ENCODE data around the gene ZDHHC6. TPM values are rescaled to one million over a fixed set of nuclear protein-coding genes. Genes with fewer than 3 reads are reported as not detected.

Gene ZDHHC6
- total and polyA plus RNA-seq, 4 experiments from 2014 or later: 39.3 to 61.2 (median 54.3) TPM

DNA sequence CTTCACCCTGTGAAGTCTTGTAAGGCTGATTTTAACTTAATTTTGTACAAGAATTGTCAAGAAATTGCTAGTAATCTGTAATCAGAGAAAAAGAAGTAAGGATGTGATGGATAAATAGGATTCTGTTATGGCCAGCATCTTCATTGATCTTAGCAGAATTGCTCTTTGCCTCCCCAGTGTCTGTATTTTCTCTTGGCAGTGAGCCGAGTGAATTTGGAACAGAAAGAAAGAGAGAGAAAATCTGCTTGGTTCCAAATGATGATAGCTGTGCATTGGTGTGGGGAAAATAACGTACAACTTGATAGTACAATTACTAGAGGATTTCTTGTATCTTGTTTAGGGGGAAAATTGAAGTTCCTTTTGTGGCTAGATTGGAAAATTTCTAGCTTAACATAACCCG is 34.9 kb upstream of the ZDHHC6 start:
- Mint-ChIP-seq H3K4me1 (peaks cover 4 to 8% (median 6%) of the 10 kb centered on the region in 4 donors), H3K27ac (no peak overlapping the region), H3K27me3 (no peaks in the 10 kb centered on the region), H3K36me3 (peaks cover 2 to 13% of the 10 kb centered on the region in 2 donors), H3K4me3 (no peak overlapping the region), H3K9me3 (no peaks in the 10 kb centered on the region)
- ChIA-PET POLR2A (ENCODE audit: partially characterized antibody) (no interaction called here), CTCF (ENCODE audit: partially characterized antibody) (interaction anchor here (2.3 kb wide), 1 partner anchor 10 kb away, joined by 18 read pairs; no protein-coding TSS in a partner anchor)
- H3K27me3 ChIP-seq (ENCODE audit: insufficient read depth, low read length): no peaks in the 10 kb centered on the region
- no peaks in the 10 kb centered on the region for H3K36me3 ChIP-seq (ENCODE audit: insufficient read depth, low read length)
- intact Hi-C loops (cut with micrococcal nuclease): no loop called here
- no peak for DNase-seq
- no peaks in the 10 kb centered on the region for H3K4me1 ChIP-seq (ENCODE audit: insufficient read depth, low read length)
- no peak overlapping the region for H3K4me3 ChIP-seq (ENCODE audit: low read length in 2 of 2)
- no peak overlapping the region for H3K27ac ChIP-seq (ENCODE audit: low read depth, low read length)
- H3K9me3 ChIP-seq (ENCODE audit: control insufficient read depth in 1 of 2, low read length in 2 of 2): no peaks in the 10 kb centered on the region

DNA sequence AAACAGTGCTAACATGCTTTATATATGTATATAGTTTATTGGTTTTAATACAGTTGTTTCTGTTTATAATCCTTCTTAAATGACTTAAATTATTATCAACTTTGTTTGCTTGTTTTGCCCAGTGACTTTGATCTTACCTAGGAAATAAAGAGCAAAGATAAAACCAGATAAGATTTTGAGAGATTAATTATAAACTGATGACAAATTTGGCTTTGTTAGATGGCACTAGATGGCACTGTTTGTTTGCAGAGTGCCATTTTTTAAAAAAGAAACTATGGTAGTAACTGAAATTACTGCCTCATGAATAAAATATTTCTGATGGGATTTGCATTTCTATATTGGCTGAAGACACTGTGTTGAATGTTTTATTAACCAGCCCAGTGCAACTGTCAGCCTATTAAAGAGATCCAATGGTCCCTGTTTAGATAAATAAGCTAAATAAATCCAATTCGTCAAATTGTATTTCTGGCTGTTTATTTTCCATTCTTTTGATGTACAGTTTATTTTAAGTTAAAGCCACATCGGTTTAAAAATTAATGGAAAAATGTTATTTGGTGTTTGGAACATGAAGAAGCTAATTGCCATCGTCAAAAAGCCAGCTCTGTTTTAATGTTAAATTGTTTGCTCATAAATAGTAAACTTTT is 29.0 kb upstream of the ZDHHC6 start:
- ChIA-PET POLR2A (ENCODE audit: partially characterized antibody) (no interaction called here), CTCF (ENCODE audit: partially characterized antibody) (interaction anchor here (1.2 to 2.6 kb wide), 5 partner anchors 11 to 1087 kb away, joined by 3 to 9 read pairs (median 5); no protein-coding TSS in a partner anchor)
- Mint-ChIP-seq H3K4me3 (no peak overlapping the region), H3K27me3 (no peaks in the 10 kb centered on the region), H3K36me3 (peaks cover 3 to 7% of the 10 kb centered on the region in 2 donors), H3K27ac (peak overlapping the region in 3 of 7 donors; percentile 11 to 43 (median 29)), H3K9me3 (no peaks in the 10 kb centered on the region), H3K4me1 (peaks cover 11 to 20% (median 14%) of the 10 kb centered on the region in 4 donors)
- H3K27me3 ChIP-seq (ENCODE audit: insufficient read depth, low read length): no peaks in the 10 kb centered on the region
- H3K9me3 ChIP-seq (ENCODE audit: control insufficient read depth in 1 of 2, low read length in 2 of 2): no peaks in the 10 kb centered on the region
- peak in 2 of 5 donors; percentile 3 to 9 for DNase-seq
- intact Hi-C loops (cut with micrococcal nuclease): no loop called here
- H3K4me3 ChIP-seq (ENCODE audit: low read length in 2 of 2): no peak overlapping the region
- no peaks in the 10 kb centered on the region for H3K4me1 ChIP-seq (ENCODE audit: insufficient read depth, low read length)
- H3K27ac ChIP-seq (ENCODE audit: low read depth, low read length): no peak overlapping the region
- H3K36me3 ChIP-seq (ENCODE audit: insufficient read depth, low read length): no peaks in the 10 kb centered on the region

DNA sequence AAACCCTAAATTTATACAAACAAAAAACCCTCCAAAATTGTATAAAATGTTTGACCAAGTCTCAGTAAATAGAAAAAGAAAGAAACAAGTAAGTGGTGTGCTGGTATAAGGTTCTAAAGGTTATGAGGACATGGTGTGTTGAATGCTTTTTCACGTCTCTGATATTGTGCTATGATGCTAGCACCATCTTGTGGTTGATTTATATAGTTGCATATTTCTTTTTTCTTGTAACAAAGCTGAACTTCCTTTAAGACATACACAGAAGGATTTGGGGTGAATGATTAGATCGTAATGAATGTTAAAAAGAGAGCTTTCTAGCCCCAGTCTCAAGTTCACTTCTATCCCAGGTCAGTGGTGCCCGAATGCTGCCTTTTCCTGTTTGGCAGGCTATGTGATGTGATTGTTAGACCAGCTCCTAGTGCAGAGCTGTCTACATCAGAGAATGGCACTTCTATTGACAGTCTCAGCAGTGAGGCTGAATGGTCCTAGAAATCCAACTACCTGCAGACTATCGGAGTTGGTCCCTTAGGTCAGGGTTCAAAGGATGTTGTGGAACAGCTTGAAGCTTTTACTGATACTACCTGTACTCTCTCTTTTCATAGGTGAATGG is 25.3 kb upstream of the ZDHHC6 start:
- ChIA-PET POLR2A (ENCODE audit: partially characterized antibody) (interaction anchor here (0.6 to 0.8 kb wide), 4 partner anchors 25 to 1210 kb away, joined by 3 to 4 read pairs (median 4); partner anchors contain the start of genes VTI1A and ZDHHC6), CTCF (ENCODE audit: partially characterized antibody) (interaction anchor here (0.7 to 3.1 kb wide), 33 partner anchors 8 to 913 kb away, joined by 3 to 20 read pairs (median 4); partner anchors contain the start of genes ACSL5 and GPAM)
- Histone ChIP-seq H3K4me1 (ENCODE audit: insufficient read depth, low read length) (no peaks in the 10 kb centered on the region), H3K27me3 (ENCODE audit: insufficient read depth, low read length) (no peaks in the 10 kb centered on the region), H3K9me3 (ENCODE audit: control insufficient read depth in 1 of 2, low read length in 2 of 2) (no peaks in the 10 kb centered on the region), H3K4me3 (ENCODE audit: low read length in 2 of 2) (no peak overlapping the region), H3K27ac (ENCODE audit: low read depth, low read length) (no peak overlapping the region), H3K36me3 (ENCODE audit: insufficient read depth, low read length) (peaks cover 6% of the 10 kb centered on the region)
- Mint-ChIP-seq H3K27ac (peak overlapping the region in 5 of 7 donors; percentile 1 to 77 (median 9)), H3K27me3 (no peaks in the 10 kb centered on the region), H3K36me3 (peaks cover 7 to 12% of the 10 kb centered on the region in 2 donors), H3K9me3 (no peaks in the 10 kb centered on the region), H3K4me3 (no peak overlapping the region), H3K4me1 (peaks cover 12 to 15% (median 13%) of the 10 kb centered on the region in 4 donors)
- peak in 4 of 5 donors; percentile 28 to 41 (median 34) for DNase-seq
- intact Hi-C loops (cut with micrococcal nuclease): loop anchor here (1.0 kb wide), 1 partner anchor 913 kb away; no protein-coding TSS in a partner anchor

DNA sequence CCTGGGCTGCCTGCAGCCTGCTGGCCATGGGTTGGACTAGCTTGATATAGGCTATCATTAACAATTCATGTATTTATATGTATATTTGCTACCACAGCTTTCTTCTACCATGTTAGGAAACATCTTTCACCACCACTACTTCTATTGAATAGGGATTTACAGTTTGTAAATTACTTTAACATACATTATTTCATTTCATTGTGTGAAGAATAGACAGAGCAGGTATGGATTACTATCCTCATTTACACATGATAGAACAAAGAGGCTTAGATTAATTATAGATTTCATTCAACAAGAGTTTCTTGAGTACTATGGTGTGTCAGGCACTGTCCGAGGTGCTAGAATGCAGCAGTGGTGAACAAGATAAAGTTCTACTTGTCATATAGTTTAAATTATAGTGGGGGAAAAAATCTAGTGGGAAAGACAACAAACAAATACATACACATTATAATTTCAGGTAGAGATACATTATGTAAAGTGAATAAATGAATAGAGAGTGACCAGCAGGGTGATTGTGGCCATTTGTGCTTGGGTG is 20.9 kb upstream of the ZDHHC6 start:
- Histone ChIP-seq H3K36me3 (ENCODE audit: insufficient read depth, low read length) (peaks cover 31% of the 10 kb centered on the region), H3K27ac (ENCODE audit: low read depth, low read length) (no peak overlapping the region), H3K27me3 (ENCODE audit: insufficient read depth, low read length) (no peaks in the 10 kb centered on the region), H3K4me1 (ENCODE audit: insufficient read depth, low read length) (no peaks in the 10 kb centered on the region), H3K4me3 (ENCODE audit: low read length in 2 of 2) (no peak overlapping the region), H3K9me3 (ENCODE audit: control insufficient read depth in 1 of 2, low read length in 2 of 2) (no peaks in the 10 kb centered on the region)
- peak overlapping the region in 1 of 7 donors; percentile 7 for H3K27ac Mint-ChIP-seq
- H3K4me3 Mint-ChIP-seq: no peak overlapping the region
- intact Hi-C loops (cut with micrococcal nuclease): no loop called here
- no peak for DNase-seq
- POLR2A ChIA-PET (ENCODE audit: partially characterized antibody): interaction anchor here (1.2 kb wide), 1 partner anchor 21 kb away, joined by 3 read pairs; the partner anchor contains the start of genes VTI1A and ZDHHC6
- H3K4me1 Mint-ChIP-seq: peaks cover 5 to 14% (median 7%) of the 10 kb centered on the region in 4 donors
- H3K27me3 Mint-ChIP-seq: no peaks in the 10 kb centered on the region
- CTCF ChIA-PET (ENCODE audit: partially characterized antibody): interaction anchor here (1.0 to 1.5 kb wide), 2 partner anchors 10 to 331 kb away, joined by 3 to 4 read pairs; no protein-coding TSS in a partner anchor
- H3K9me3 Mint-ChIP-seq: no peaks in the 10 kb centered on the region
- peaks cover 26 to 44% of the 10 kb centered on the region in 2 donors for H3K36me3 Mint-ChIP-seq

DNA sequence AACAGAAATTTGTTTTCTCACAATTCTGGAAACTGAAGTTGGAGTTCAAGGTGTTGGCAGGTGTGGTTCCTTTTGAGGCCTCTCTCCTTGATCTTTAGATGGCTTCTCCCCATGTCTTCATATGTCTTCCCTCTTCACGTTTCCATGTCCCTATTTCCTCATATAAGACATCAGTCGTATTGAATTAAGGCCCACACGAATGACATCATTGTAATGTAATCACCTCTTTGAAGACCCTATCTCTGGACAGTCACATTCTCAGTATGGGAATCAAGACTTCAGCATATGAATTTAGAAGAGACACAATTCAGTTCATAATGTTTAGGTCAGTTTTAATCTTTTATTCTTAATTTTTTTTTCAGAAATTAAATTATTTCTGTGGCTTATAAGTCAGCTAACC is 20.1 kb upstream of the ZDHHC6 start:
- H3K9me3 ChIP-seq (ENCODE audit: control insufficient read depth in 1 of 2, low read length in 2 of 2): no peaks in the 10 kb centered on the region
- no peaks in the 10 kb centered on the region for H3K27me3 ChIP-seq (ENCODE audit: insufficient read depth, low read length)
- CTCF ChIA-PET (ENCODE audit: partially characterized antibody): interaction anchor here (1.0 kb wide), 1 partner anchor 10 kb away, joined by 3 read pairs; no protein-coding TSS in a partner anchor
- H3K36me3 ChIP-seq (ENCODE audit: insufficient read depth, low read length): peaks cover 31% of the 10 kb centered on the region
- H3K27ac ChIP-seq (ENCODE audit: low read depth, low read length): no peak overlapping the region
- POLR2A ChIA-PET (ENCODE audit: partially characterized antibody): interaction anchor here (1.2 kb wide), 1 partner anchor 20 kb away, joined by 3 read pairs; the partner anchor contains the start of genes VTI1A and ZDHHC6
- H3K4me3 ChIP-seq (ENCODE audit: low read length in 2 of 2): no peak overlapping the region
- no peak for DNase-seq
- H3K36me3 Mint-ChIP-seq: peaks cover 26 to 44% of the 10 kb centered on the region in 2 donors
- H3K27me3 Mint-ChIP-seq: no peaks in the 10 kb centered on the region
- no peak overlapping the region for H3K4me3 Mint-ChIP-seq
- H3K27ac Mint-ChIP-seq: peak overlapping the region in 1 of 7 donors; percentile 5
- no peaks in the 10 kb centered on the region for H3K4me1 ChIP-seq (ENCODE audit: insufficient read depth, low read length)
- intact Hi-C loops (cut with micrococcal nuclease): no loop called here
- peaks cover under 1 to 12% (median 4%) of the 10 kb centered on the region in 4 donors for H3K4me1 Mint-ChIP-seq
- H3K9me3 Mint-ChIP-seq: no peaks in the 10 kb centered on the region

DNA sequence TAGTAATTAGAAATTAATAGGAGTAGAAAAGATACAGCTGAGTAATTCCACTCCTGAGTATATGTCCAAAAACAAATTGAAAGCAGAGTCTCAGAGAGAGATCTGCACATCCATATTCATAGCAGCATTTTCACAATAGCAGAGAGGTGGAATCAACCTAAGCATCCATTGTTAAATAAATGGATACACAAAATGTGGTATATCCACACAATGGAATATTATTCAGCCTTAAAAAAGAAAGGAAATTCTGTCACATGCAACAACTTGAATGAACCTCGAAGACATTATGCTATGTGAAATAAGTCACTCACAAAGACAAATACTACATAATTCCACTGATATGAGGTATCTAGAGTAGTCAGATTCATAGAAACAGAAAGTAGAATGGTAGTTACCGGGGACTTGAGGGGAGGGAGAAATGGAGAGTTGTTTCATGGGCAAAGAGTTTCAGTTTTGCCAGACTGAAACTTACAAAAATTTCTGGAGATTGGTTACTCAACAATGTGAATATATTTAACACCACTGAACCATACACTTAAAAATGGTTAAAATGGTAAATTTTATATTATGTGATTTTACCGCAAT is 18.7 kb upstream of the ZDHHC6 start:
- no peak for DNase-seq
- Histone ChIP-seq H3K27me3 (ENCODE audit: insufficient read depth, low read length) (no peaks in the 10 kb centered on the region), H3K36me3 (ENCODE audit: insufficient read depth, low read length) (peaks cover 36% of the 10 kb centered on the region), H3K9me3 (ENCODE audit: control insufficient read depth in 1 of 2, low read length in 2 of 2) (no peaks in the 10 kb centered on the region), H3K4me1 (ENCODE audit: insufficient read depth, low read length) (no peaks in the 10 kb centered on the region), H3K4me3 (ENCODE audit: low read length in 2 of 2) (no peak overlapping the region), H3K27ac (ENCODE audit: low read depth, low read length) (no peak overlapping the region)
- ChIA-PET POLR2A (ENCODE audit: partially characterized antibody) (no interaction called here), CTCF (ENCODE audit: partially characterized antibody) (interaction anchor here (1.3 to 2.0 kb wide), 2 partner anchors 8 to 11 kb away, joined by 5 to 6 read pairs; no protein-coding TSS in a partner anchor)
- Mint-ChIP-seq H3K36me3 (peaks cover 26 to 54% of the 10 kb centered on the region in 2 donors), H3K4me3 (no peak overlapping the region), H3K9me3 (no peaks in the 10 kb centered on the region), H3K4me1 (peaks cover 0 to 15% (median 2%) of the 10 kb centered on the region in 4 donors), H3K27ac (no peak overlapping the region), H3K27me3 (no peaks in the 10 kb centered on the region)
- intact Hi-C loops (cut with micrococcal nuclease): no loop called here
